ENCODE measurements around the gene RSAD2. TPM values are rescaled to one million over a fixed set of nuclear protein-coding genes. Genes with fewer than 3 reads are reported as not detected.

Gene RSAD2
- total and polyA plus RNA-seq, 2 donors from 2014 or later: 4.3 to 4.5 TPM

DNA sequence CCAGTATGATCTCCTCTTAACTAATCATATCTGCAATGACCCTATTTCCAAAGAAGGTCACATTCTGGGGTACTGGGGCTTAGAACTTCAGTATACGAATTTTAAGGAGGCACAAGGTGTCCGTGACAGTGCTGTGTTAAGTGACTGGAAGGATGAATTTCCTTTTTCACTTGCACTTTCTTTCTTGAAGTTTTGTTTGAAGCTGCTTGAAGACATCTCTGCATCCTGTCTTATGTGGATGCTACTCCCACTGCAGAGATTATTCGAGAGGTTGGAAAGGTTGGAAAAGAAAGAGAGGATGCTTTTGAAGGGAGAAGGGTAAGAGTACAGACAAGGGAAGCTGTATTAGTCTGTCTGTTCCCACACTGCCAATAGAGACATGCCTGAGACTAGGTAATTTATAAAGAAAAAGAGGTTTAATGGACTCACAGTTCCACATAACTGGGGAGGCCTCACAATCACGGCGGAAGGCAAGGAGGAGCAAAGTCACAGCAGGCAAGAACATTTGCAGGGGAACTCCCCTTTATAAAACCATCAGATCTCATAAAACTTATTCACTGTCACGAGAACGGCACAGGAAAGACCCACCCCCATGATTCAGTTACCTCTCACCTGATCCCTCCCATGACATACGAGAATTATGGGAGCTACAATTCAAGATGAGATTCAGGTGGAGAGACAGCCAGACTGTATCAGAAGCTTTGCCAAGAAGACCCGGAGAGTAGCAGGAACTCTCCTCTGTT lies 36.0 kb downstream of the RSAD2 start:
- DNase-seq (no peak), FAIRE-seq (no peak)
- no peak for TF ChIP-seq CTCF (IDR thresholded peaks at IDR 0.05; ENCODE audit: borderline replicate concordance, extremely low read depth, insufficient read depth)
- Histone ChIP-seq H3K27ac (ENCODE audit: low read depth in 2 of 2, low read length in 2 of 2) (no peak overlapping the region), H3K36me3 (ENCODE audit: control insufficient read depth in 2 of 3, insufficient read depth in 3 of 3, low read length in 3 of 3) (no peaks in the 10 kb centered on the region), H3K27me3 (ENCODE audit: control insufficient read depth, insufficient read depth, low read length) (no peaks in the 10 kb centered on the region), H3K4me3 (ENCODE audit: low read length in 3 of 3) (no peak overlapping the region), H3K9ac (ENCODE audit: low read length in 3 of 3) (no peak overlapping the region), H3K9me3 (ENCODE audit: control insufficient read depth in 2 of 3, insufficient read depth in 1 of 3, low read length in 3 of 3) (no peaks in the 10 kb centered on the region), H3K4me1 (ENCODE audit: control insufficient read depth in 2 of 3, insufficient read depth in 2 of 3, low read depth in 1 of 3, low read length in 3 of 3) (peaks cover 0 to 4% (median 0%) of the 10 kb centered on the region in 3 donors)
- intact Hi-C loops (cut with DNase I): no loop called here

- Histone ChIP-seq H3K9me3 (ENCODE audit: control insufficient read depth in 2 of 3, insufficient read depth in 1 of 3, low read length in 3 of 3) (no peaks in the 10 kb centered on the region), H3K27me3 (ENCODE audit: control insufficient read depth, insufficient read depth, low read length) (no peaks in the 10 kb centered on the region), H3K4me1 (ENCODE audit: control insufficient read depth in 2 of 3, insufficient read depth in 2 of 3, low read depth in 1 of 3, low read length in 3 of 3) (peaks cover 0 to 4% (median 0%) of the 10 kb centered on the region in 3 donors), H3K4me3 (ENCODE audit: low read length in 3 of 3) (no peak overlapping the region), H3K9ac (ENCODE audit: low read length in 3 of 3) (no peak overlapping the region), H3K36me3 (ENCODE audit: control insufficient read depth in 2 of 3, insufficient read depth in 3 of 3, low read length in 3 of 3) (no peaks in the 10 kb centered on the region), H3K27ac (ENCODE audit: low read depth in 2 of 2, low read length in 2 of 2) (no peak overlapping the region)
- no peak for TF ChIP-seq CTCF (IDR thresholded peaks at IDR 0.05; ENCODE audit: borderline replicate concordance, extremely low read depth, insufficient read depth)
- no peak for DNase-seq
- intact Hi-C loops (cut with DNase I): no loop called here
- FAIRE-seq: no peak
These were observed 37.3 kb downstream of the RSAD2 start for GRCh38 chr2:6914828-6915227.

DNA sequence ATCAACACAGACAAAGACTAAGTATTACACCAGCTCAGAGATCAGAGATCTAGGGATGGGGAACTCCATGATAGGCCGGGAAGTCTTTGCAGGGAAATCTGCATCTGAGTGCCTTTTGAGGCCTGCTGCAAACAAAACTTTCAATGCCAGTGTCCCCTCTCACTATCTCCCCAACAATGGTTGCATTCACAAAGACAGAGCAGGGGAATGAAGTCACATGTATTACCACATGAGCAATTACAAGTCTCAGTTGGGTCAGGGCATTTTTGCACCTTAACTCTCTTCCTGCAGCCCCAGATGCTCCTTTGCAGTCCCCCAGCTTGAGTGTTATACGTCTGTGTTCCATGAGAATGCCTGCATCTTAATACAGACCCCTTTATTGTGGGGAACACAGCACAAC lies 37.8 kb downstream of the RSAD2 start:
- no peak overlapping the region for H3K9ac ChIP-seq (ENCODE audit: low read length in 3 of 3)
- no peaks in the 10 kb centered on the region for H3K27me3 ChIP-seq (ENCODE audit: control insufficient read depth, insufficient read depth, low read length)
- DNase-seq: no peak
- intact Hi-C loops (cut with DNase I): no loop called here
- no peak overlapping the region for H3K4me3 ChIP-seq (ENCODE audit: low read length in 3 of 3)
- no peaks in the 10 kb centered on the region for H3K9me3 ChIP-seq (ENCODE audit: control insufficient read depth in 2 of 3, insufficient read depth in 1 of 3, low read length in 3 of 3)
- no peak for TF ChIP-seq CTCF (IDR thresholded peaks at IDR 0.05; ENCODE audit: borderline replicate concordance, extremely low read depth, insufficient read depth)
- H3K4me1 ChIP-seq (ENCODE audit: control insufficient read depth in 2 of 3, insufficient read depth in 2 of 3, low read depth in 1 of 3, low read length in 3 of 3): peaks cover 0 to 4% (median 0%) of the 10 kb centered on the region in 3 donors
- no peaks in the 10 kb centered on the region for H3K36me3 ChIP-seq (ENCODE audit: control insufficient read depth in 2 of 3, insufficient read depth in 3 of 3, low read length in 3 of 3)
- FAIRE-seq: no peak
- no peak overlapping the region for H3K27ac ChIP-seq (ENCODE audit: low read depth in 2 of 2, low read length in 2 of 2)

All from kidney (tissue), 14 donors.